Heart left ventricle (tissue), 16 donors: ENCODE results near the gene ECM2. TPM values are rescaled to one million over a fixed set of nuclear protein-coding genes. Genes with fewer than 3 reads are reported as not detected.

Experiments
- ATAC-seq, 4 donors: fragments of 200-7000 bp; cut with Tn5 transposase; one replicate each; pipeline ENCODE4 v1.9.1; 2020 to 2022; ENCODE audit warnings: moderate library complexity in 4 of 4, mild to moderate bottlenecking in 3 of 4, moderate number of reproducible peaks in 1 of 4
- DNase-seq, 5 donors: peaks; one replicate each; pipeline ENCODE4 v3.0.0-alpha.2; 2020
- H3K27ac ChIP-seq, 12 donors: fragments of 200-600 bp; sonication (generic) in 4 of 12; one replicate each; pipeline versions ENCODE4 v1.5.0 to v1.8.0; 2016 to 2022; ENCODE audit warnings: mild to moderate bottlenecking in 2 of 12
- H3K27me3 ChIP-seq, 9 donors: fragments of 200-600 bp; sonication (generic) in 2 of 9; one replicate each; pipeline versions ENCODE4 v1.5.1 to v1.8.0; 2016 to 2022; ENCODE audit warnings: mild to moderate bottlenecking in 3 of 9
- H3K36me3 ChIP-seq, 9 donors: fragments of 200-600 bp; sonication (generic) in 2 of 9; one replicate each; pipeline versions ENCODE4 v1.5.0 to v1.8.0; 2018 to 2022; ENCODE audit warnings: mild to moderate bottlenecking in 2 of 9
- H3K4me1 ChIP-seq, 12 donors: fragments of 200-600 bp; sonication (generic) in 4 of 12; one replicate each; pipeline versions ENCODE4 v1.5.0 to v1.8.0; 2016 to 2022; ENCODE audit warnings: mild to moderate bottlenecking in 3 of 12
- H3K4me3 ChIP-seq, 12 donors: fragments of 200-600 bp; sonication (generic) in 4 of 12; one replicate each; pipeline versions ENCODE4 v1.5.0 to v1.8.0; 2017 to 2022; ENCODE audit warnings: mild to moderate bottlenecking in 9 of 12, moderate library complexity in 4 of 12
- H3K9me3 ChIP-seq, 12 donors: fragments of 200-600 bp; sonication (generic) in 4 of 12; one replicate each; pipeline versions ENCODE4 v1.5.0 to v1.8.0; 2016 to 2022; ENCODE audit warnings: mild to moderate bottlenecking in 1 of 12
- CTCF ChIP-seq, 12 donors: fragments of 200-600 bp; sonication (generic) in 4 of 12; IDR thresholded peaks; one replicate each; pipeline versions ENCODE4 v1.5.0 to v1.8.0; 2018 to 2022; ENCODE audit warnings: antibody characterized with exemption in 12 of 12, mild to moderate bottlenecking in 5 of 12
- POLR2A ChIP-seq, 2 donors: fragments of 450-650 bp; IDR thresholded peaks; one replicate each; pipeline ENCODE4 v1.6.1; 2017; ENCODE audit warnings: antibody characterized with exemption in 2 of 2, mild to moderate bottlenecking in 2 of 2, moderate library complexity in 2 of 2
- intact Hi-C, 10 donors: fragments of 100-400 bp; cut with DNase I; formaldehyde crosslinking; loops; one replicate each; pipeline versions ENCODE4 v1.11.1 to v1.14.2; 2022
- microRNA-seq, 4 donors: library from miRNA; unstranded; fragments of <30 nt; microRNA quantifications; one replicate each; pipeline versions ENCODE4 to v1.2.0, GENCODE V29; 2017 to 2020
- polyA plus RNA-seq, 2 donors: library from polyadenylated mRNA; stranded (reverse); fragments of 200-250 nt; gene quantifications; one replicate each; pipeline ENCODE4 v1.2.3, GENCODE V29; 2013
- total RNA-seq, 9 donors: library from RNA; depleted of rRNA in 2 of 9; stranded (reverse); fragments of >200 nt in 2 of 9; fragmentation: NEBNext Ultra II Directional in 3 of 9; extraction: Animal tissue kit (Norgen Biotek cat#: 25700) in 3 of 9; gene quantifications; one replicate each; pipeline versions ENCODE4 v1.1.0 to v1.2.4, GENCODE V29; 2016 to 2023
- donor health status: ischemic (EF 13 %, LVEDD 7.1; RV severe dilation, severe dysfunction).
- donor health status: healthy with polysubstance abuse.
- donor health status: DM: no; HTN: yes; CAD: no.
- donor health status: DM: no; HTN: no; CAD: no.
- donor health status: ischemic (EF 25% LVEDD 6.9; RV normal size, moderate dysfunction).
- donor health status: ischemic (EF 25% LVEDD 5.7; RV mildly dilated, moderate dysfunction).
- donor health status: healthy.
- donor health status: DM: yes; HTN: yes; CAD: no.
- donor health status: ischemic (EF 35%, LVEDD 5.7; RV mildly dilated, moderate dysfunction).
- donor health status: nonischemic (EF 11% LVEDD 7.7; RV severe dilation, severe dysfunction).
- donor health status: DM: yes; HTN: yes; CAD: no.
- donor health status: PGD.
- donor health status: ischemic (EF 29% LVEDD 5.4; RV normal size, mild dysfunction).
- donor health status: nonischemic (EF 23%, LVEDD 6.1; RV moderate dilation, normal function).

ECM2 gene
- total and polyA plus RNA-seq, 11 donors = 1.6 to 32.4 (median 9.2) TPM

GRCh38 chr9:92446536-92446935, 89.3 kb downstream of the ECM2 start:
- no peak for DNase-seq
- no peak for ATAC-seq
- TF ChIP-seq POLR2A (IDR thresholded peaks at IDR 0.05) (no peak), CTCF (IDR thresholded peaks at IDR 0.05) (no peak)
- peaks cover 0 to 2% (median 0%) of the 10 kb centered on the region in 12 donors for H3K4me1 ChIP-seq
- no peak overlapping the region for H3K27ac ChIP-seq
- no peak overlapping the region for H3K4me3 ChIP-seq
- no peaks in the 10 kb centered on the region for H3K36me3 ChIP-seq
- H3K27me3 ChIP-seq = no peaks in the 10 kb centered on the region
- intact Hi-C loops = loop anchor here in 2 of 10 donors (10.0 kb wide), 2 partner anchors 78 to 312 kb away; no protein-coding TSS in a partner anchor
- H3K9me3 ChIP-seq = peaks cover 0 to 5% (median 0%) of the 10 kb centered on the region in 12 donors

Small RNA genes lying within 50 kb of the gene (microRNA-seq; reads per million reads assigned to microRNA genes)
- gene MIR4670 = 0 to 0.90 (median 0.69) reads per million in 4 donors

Other genes with a start within 250 kb of the ECM2 start
- 10 to 100 TPM; 44.2 to 85.3 (median 68.1) TPM for gene IARS1, start 242.3 kb downstream of the ECM2 start, total RNA-seq
- 10 to 100 TPM in 1 of 2 donors, 1 to 10 TPM in 1; 9.0 to 97.5 TPM for gene IARS1, start 242.3 kb downstream of the ECM2 start, polyA plus RNA-seq
- gene NOL8, start 210.6 kb downstream of the ECM2 start, total RNA-seq = 10 to 100 TPM in 8 of 9 donors, 1 to 10 TPM in 1; 8.1 to 25.6 (median 18.1) TPM
- gene NOL8, start 210.6 kb downstream of the ECM2 start, polyA plus RNA-seq = 10 to 100 TPM; 11.7 to 13.5 TPM
- 1 to 10 TPM; 1.2 to 5.8 (median 3.1) TPM for gene CENPP, start 210.0 kb downstream of the ECM2 start, total RNA-seq
- 1 to 10 TPM; 1.1 to 1.6 TPM for gene CENPP, start 210.0 kb downstream of the ECM2 start, polyA plus RNA-seq
- gene OGN, start 131.4 kb downstream of the ECM2 start, total RNA-seq = 10 to 100 TPM in 5 of 9 donors, 1 to 10 TPM in 4; 2.8 to 65.4 (median 11.9) TPM
- 1 to 10 TPM; 2.1 to 3.5 TPM for gene OGN, start 131.4 kb downstream of the ECM2 start, polyA plus RNA-seq
- 10 to 100 TPM in 1 of 9 donors, 1 to 10 TPM in 8; 2.3 to 10.2 (median 5.9) TPM for gene OMD, start 111.5 kb downstream of the ECM2 start, total RNA-seq
- 1 to 10 TPM; 1.5 to 2.6 TPM for gene OMD, start 111.5 kb downstream of the ECM2 start, polyA plus RNA-seq
- gene ASPN, start 53.5 kb downstream of the ECM2 start, total RNA-seq = 10 to 100 TPM in 7 of 9 donors, 1 to 10 TPM in 2; 6.6 to 36.3 (median 18.0) TPM
- 1 to 10 TPM; 4.6 to 8.0 TPM for gene ASPN, start 53.5 kb downstream of the ECM2 start, polyA plus RNA-seq
- gene IPPK, start 134.1 kb upstream of the ECM2 start, total RNA-seq = 10 to 100 TPM in 2 of 9 donors, 1 to 10 TPM in 7; 5.8 to 10.1 (median 8.6) TPM
- gene IPPK, start 134.1 kb upstream of the ECM2 start, polyA plus RNA-seq = 10 to 100 TPM in 1 of 2 donors, 1 to 10 TPM in 1; 4.2 to 11.0 TPM
- gene BICD2, start 228.8 kb upstream of the ECM2 start, total RNA-seq = 10 to 100 TPM; 28.3 to 56.7 (median 35.9) TPM
- gene BICD2, start 228.8 kb upstream of the ECM2 start, polyA plus RNA-seq = 10 to 100 TPM; 17.6 to 45.7 TPM